HG03439 (cell line): ENCODE data around the gene GPI.
"Not testable (repeated sequence)": the region's sequence is repeated elsewhere in the genome, so short reads cannot be mapped to it uniquely, and the experiment has no call there.

Experiments
- ATAC-seq: cut with Tn5 transposase; IDR thresholded peaks from one replicate; pipeline ENCODE4 v1.9.1; 2021; ENCODE audit warnings: mild to moderate bottlenecking, moderate library complexity; ENCODE audit not compliant: unreplicated experiment

GPI gene

DNA sequence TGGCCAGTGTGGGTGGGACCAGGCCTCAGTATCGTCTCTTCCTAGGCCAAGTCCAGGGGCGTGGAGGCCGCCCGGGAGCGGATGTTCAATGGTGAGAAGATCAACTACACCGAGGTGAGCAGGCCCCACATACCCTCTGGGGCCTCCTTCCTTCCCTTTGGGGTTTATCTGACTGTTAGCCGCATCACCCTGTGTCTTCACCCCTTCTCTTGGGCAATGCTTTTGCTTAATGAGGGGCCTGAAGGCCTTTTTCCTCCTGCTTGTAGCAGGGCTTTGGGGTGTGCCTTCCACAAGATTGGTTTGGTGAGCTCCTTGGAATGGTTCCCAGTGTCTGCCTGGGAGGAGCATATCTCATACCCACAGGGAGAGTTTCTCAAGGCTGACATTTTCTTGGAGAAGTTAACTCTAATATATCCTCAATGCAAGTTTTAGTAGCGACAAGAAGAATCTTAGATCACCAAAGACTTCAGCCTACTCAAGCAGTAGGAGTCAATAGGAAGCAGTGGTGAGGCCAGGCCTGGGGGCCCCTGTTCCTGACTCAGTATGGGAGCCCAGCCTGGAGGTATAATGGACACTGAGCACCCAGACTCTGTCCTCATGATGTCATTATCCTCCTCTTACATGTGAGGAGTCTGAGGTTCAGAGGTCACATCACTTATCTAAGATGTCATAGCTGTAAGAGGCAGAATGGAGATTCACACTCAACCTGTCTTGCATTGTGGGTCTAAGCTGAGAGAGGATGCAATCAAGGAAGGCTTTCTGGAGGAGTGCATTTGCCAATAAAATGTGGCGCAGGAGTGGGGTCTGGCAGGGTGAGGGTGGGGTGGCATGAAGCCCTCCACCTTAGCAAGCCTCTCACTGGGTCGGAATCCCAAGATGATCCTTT is 2.0 kb downstream of the GPI start:
- ATAC-seq: no peak

DNA sequence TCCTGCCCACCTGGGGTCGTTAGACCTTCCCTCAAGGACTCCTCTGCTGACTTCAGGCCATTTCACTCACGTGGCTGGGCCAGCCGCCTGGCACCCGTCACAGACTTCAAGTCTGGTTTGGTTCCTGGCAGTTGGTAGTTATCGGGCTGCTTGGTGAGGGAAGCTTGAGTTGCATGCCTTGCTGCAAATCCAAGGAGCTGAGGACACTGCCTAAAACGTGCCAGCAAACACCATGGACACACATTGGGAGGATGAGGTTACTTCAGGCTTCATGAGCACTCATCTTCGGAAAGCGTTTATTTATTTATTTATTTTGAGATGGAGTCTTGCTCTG is 2.6 kb downstream of the GPI start:
- no peak for ATAC-seq

DNA sequence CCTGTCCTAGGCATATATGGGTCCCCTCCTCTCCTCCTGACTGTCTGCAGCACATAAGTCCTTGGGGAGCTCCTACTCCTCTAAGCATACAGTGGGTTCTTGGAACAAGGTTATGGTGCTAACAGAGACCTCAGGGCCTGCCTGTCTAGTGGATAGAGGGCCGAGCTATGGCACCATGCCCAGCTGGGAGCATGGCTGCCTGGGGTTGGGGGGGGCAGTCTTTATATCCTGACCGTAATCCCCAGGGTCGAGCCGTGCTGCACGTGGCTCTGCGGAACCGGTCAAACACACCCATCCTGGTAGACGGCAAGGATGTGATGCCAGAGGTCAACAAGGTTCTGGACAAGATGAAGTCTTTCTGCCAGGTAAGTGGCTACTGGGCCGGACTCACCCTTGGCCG is 3.3 kb downstream of the GPI start:
- ATAC-seq: no peak

GRCh38 chr19:34369166-34369565 is 4.2 kb downstream of the GPI start:
- ATAC-seq: not testable (repeated sequence)

DNA sequence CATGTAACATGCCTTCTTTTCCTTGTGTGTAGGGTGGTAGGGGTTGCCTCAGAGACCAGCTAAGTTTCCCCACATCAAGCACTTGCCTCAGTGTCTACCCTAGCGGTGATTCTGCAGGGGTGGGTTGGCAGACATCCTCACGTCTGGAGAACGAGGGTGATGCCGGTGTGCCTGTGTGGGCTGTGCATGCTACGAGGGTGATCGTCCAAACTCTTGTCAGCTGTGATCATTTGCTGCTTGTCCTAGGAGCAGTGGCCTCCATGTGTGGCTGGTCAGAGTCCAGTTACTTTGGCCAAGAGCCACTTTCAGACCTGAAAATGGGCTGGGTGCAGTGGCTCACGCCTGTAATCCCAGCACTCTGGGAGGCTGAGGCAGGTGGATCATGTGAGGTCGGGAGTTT is 5.1 kb downstream of the GPI start:
- no peak for ATAC-seq

- no peak for ATAC-seq
These were observed 6.0 kb downstream of the GPI start for GRCh38 chr19:34370983-34371382.

DNA sequence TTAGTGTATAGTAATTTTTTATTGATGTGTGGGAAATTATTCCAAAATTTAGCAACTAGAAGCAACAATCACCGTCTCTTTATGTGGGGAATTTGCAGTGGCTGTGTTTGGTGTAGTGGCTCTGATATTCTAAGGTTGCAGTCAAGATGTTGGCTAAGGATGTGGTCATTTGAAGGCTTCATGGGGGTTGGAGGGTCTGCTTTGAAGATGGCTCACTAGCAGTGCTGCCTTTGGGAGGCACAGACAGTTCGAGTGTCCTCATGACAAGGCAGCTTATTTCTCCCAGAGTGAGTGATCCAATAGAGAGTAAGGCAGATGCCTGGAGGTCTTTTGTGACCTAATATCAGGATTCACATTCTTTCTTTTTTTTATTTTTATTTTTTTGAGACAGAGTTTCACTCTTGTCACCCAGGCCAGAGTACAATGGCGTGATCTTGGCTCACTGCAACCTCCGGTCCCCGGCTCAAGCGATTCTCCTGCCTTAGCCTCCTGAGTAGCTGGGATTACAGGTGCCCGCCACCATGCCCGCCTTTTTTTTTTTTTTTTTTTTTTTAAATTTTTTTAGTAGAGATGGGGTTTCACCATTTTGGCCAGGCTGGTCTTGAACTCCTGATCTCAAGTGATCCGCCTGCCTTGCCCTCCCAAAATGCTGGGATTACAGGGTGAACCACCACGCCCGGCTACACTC is 8.7 kb downstream of the GPI start:
- ATAC-seq: no peak

GRCh38 chr19:34375598-34375997 is 10.6 kb downstream of the GPI start:
- no peak for ATAC-seq

DNA sequence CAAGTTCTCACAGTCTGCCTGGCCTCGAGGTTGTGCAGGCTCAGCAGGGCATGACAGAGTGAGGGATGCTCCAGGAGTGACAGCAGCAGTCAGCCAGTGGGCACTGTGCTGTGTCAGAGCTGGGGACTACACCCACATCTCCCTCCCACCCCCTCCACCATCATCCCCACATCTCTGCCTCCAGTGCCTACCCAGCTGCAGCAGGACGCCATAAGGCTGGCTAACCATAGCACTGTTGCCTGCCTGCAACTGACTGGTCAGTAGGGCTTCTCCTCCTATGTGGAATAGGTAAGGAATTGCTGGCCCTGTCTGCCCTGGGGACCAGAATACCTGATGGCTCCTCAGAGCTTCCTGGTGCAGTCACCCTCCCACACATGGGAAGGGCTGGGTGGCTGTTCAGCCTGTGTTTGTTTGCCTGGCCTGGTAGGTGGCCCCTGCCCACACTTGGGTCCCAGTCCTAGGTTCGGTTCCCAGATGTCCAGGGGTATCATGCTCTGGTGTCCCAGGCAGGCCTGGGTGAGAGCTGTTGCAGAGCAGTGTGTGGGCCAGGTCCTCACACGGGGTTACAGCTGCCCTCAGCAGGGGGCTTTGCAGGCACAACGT is 15.7 kb downstream of the GPI start:
- no peak for ATAC-seq

DNA sequence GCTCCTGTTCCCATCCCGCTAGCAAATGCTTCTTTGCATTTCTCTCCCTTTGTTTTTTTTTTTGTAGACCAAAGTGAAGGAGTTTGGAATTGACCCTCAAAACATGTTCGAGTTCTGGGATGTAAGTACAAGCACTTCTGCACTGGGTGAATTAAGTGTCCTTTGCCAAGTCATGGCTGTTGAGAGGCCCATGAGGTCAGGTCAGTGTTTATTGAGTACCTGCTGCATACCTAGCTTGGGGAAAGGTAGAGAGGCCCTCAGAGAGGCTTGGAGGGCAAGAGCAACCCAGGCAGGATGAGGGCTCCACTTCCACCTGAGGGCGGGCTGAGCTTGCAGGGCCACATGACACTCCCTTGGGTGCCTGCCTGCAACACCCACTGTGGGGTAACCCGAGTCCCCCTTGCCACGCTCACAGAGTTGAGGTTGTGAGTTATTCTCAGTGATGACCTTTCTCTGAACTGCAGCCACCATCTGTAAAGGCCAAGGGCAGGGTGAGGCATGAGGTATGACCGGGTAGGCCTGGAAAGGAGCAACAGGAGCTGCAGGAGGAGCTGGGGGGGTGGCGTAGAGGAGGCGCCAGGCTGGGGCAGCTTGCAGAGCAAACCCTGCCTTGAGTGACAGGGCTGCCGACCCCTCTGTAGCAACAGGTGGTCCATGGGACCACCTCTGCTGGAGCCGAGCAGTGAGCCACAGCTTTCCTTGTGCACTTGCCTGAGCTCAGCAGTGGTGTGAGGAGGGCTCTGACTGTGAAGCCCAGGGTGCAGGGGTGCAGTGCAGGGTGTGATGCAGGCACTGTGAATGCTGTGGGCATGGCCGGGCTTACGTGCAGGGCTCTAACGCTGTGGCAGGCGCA is 16.6 kb downstream of the GPI start:
- no peak for ATAC-seq

DNA sequence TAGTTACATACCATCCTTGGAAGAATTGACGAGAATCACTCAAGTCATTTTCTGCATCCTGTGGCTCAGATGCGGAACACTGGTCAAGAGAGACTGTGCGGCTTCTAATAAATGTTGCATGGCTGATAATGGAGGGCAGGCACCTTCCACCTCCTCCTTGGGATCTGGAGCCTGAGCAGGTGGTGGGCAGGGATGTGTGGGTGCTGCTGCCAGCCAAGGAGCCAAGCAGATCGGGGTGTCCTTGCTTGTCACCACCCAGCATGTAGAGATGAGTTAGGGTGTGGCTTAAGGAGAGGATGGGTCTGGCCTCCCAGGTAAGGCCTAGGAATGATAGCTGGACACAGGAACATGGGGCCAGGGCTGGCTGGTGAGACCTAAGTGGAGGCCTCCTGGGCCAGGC is 17.5 kb downstream of the GPI start:
- no peak for ATAC-seq

DNA sequence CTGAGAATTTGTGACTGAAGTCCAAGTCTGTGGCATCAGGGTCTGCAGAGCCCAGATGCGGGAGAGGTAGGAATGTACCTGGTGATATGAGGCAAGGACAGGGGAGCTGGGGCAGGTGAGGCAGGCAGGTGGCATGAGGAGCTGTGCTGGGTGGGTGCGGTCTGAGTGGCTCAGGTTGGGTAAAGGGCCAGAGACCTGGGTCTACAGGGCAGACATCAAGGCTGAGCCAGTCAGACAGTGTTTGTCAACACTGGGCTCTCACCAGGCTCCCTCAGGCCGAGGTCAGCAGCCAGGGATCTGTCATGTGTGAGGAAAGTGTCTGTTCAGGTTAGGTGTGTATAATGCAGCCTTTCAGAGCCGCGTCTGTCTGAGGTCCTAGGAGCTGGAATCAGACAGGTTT is 18.6 kb downstream of the GPI start:
- ATAC-seq: no peak

GRCh38 chr19:34386645-34387445 is 21.8 kb downstream of the GPI start:
- no peak for ATAC-seq

- ATAC-seq: no peak
These were observed 22.4 kb downstream of the GPI start for GRCh38 chr19:34387446-34387810.

DNA sequence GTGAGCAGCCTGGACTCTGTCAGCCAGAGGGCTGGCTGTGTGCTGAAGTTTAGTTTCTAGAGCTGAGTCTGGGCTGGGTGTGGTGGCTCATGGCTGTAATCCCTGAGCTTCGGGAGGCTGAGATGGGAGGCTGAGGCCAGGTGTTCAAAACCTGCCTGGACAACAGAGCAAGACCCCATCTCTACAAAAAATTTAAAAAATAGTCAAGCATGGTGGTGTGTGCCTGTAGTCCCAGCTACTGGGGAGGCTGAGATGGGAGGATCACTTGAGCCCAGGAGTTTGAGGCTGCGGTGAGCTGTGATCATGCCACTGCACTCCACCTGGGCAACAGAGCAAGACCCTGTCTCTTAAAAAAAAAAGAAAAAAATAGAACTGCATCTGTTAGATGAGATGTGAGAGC is 23.7 kb downstream of the GPI start:
- not testable (repeated sequence) for ATAC-seq

- ATAC-seq: no peak
These were observed 26.8 kb downstream of the GPI start for GRCh38 chr19:34391813-34392212.

- ATAC-seq: no peak
These were observed 28.0 kb downstream of the GPI start for GRCh38 chr19:34393031-34393430.

GRCh38 chr19:34393629-34394028 is 28.6 kb downstream of the GPI start:
- no peak for ATAC-seq

- no peak for ATAC-seq
These were observed 32.9 kb downstream of the GPI start for GRCh38 chr19:34397853-34398252.

- ATAC-seq: no peak
These were observed 34.9 kb downstream of the GPI start for GRCh38 chr19:34399886-34400285.
